KBM-7 (cell line): ENCODE measurements around the gene RALA.

Experiments used
- DNase-seq: peaks from one replicate; pipeline ENCODE4 v3.0.0-alpha.2; 2015
- in situ Hi-C: fragments of 300-500 bp; cut with MboI; formaldehyde crosslinking; loops from 2 replicates; pipeline ENCODE4 v1.14.3; 2020; ENCODE audit warnings: low sequenced_read_pairs, low pct_unique_long_range_greater_than_20kb, mixed read lengths

RALA gene

DNA sequence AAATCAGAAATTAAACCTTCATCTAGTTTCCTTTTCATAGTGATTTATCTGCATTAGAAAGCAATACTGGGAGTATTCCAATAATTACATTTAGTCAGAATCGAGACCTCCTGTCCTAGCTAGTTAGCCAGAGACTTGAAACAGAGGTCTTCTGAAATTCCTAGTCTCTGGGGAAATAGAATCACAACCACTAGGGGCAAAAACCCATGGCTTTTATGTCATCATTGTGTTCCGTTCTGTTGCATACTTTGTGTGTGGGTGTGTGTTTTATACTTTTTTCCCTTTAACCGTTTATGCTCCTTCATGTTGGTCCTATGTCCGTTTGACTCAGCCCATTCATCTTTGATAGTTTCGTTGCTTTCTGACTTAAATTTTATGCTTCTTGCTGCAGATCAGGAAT is 79.8 kb downstream of the RALA start:
- DNase-seq, result no peak

DNA sequence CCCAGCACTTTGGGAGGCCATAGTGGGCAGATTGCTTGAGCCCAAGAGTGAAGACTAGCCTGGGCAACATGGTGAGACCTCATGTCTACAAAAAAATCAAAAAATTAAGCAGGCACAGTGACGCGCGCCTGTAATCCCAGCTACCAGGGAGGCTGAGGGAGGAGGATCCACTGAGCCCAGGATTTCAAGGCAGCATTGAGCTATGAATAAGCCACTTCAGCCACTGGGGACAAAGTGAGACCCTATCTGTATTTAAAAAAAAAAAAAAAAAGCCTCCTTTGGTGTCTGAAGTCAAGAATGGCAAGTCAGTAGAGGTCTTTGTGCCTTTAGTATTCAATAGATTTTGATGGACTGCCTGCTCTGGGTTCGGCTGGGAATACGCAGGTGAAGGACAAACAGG is 85.7 kb downstream of the RALA start:
- in situ Hi-C loops, result no loop called here
- DNase-seq, result no peak

More for the DNA sequence above, 79.8 kb downstream of the RALA start:
- in situ Hi-C loops, result no loop called here

DNA sequence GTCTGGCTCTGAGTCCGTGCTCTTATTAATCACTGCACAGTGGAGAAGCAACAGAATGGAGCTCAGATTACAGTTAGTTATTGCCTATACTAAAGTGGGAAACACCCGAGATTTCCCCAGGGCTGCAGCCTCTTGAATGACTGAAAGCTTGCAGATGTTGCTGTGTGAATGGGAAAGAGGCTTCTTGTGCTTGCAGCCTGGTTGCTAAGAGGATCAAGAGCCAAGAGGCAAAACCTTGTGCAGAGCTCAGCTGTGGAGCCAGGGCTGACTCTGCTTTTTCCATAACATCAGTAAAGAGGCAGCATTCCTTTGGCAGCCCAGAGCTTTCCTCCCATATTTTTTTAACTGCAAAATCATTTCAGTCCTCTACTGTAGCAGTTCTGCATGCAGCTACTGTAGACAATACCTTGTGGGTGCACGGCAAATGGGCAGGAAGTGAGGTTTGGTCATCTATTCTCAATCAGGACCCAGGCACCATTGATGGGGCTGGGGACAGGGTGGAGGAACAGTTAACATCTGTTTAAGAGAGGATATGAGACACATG is 86.5 kb downstream of the RALA start:
- in situ Hi-C loops, result no loop called here
- no peak for DNase-seq

DNA sequence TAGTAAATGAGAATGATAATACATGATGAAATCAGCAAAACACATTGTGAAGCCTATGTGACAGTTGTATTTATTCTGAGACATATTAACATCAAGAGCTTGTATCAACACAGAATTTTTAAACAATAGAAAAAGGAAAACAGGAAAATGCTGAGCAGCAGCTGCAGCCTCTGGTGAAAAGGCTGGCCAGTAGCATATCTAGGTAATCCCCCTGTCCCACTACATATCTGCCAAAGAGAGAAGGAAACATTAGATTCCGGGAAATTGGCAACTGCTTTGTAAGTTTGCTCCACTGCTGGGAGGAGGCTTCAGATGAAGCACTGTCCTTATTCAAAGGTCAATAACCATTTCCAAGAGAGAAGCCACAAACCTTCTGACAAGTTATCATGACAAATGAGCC is 89.4 kb downstream of the RALA start:
- in situ Hi-C loops, result no loop called here
- DNase-seq, result no peak

DNA sequence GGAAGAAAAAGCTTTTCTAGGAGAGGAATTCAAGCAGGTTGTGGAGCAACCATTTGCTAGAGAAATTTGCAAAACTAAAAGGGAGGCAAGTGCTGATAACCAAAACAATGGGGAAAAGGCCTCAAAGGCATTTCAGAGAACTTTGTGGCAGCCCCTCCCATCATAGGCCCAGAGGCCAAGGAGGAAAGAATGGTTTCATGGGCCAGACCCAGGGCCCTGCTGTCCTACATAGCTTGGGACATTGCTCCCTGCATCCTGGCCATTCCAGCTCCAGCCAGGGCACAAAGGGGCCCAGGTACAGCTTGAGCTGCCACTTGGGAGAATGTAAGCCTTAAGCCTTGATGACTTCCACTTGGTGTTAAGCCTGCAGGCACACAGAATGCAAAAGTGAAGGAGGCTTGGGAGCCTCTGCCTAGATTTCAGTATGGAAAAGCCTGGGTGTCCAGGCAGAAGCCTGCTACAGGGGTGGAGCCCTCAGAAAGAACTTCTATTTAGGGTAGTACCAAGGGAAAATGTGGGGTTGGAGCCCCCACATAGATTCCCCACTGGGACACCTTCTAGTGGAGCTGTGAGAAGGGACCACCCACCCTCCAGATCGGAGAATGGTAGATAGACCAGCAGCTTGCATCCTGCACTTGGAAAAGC is 91.2 kb downstream of the RALA start:
- in situ Hi-C loops, result no loop called here

DNA sequence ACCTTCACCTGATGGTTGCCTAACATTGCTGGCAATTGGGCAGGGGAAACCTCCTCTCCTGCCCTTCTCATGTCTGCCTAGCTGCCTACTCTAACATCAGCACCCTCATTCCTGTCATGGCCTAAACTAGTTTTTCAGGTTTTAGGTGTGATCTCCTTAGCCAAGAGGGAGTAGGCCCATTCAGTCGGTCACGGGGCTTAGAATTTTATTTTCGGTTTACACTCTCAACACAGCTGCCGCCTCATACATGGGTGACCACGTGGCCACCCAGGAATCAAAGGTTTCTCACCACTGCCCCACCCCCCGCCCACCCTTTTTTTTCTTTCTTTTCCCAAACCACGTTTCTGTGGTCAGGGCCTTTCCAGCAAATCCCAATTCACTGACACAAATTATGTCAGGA is 97.2 kb downstream of the RALA start:
- no peak for DNase-seq
- in situ Hi-C loops, result no loop called here

More for the DNA sequence above, 91.2 kb downstream of the RALA start:
- DNase-seq, result no peak

DNA sequence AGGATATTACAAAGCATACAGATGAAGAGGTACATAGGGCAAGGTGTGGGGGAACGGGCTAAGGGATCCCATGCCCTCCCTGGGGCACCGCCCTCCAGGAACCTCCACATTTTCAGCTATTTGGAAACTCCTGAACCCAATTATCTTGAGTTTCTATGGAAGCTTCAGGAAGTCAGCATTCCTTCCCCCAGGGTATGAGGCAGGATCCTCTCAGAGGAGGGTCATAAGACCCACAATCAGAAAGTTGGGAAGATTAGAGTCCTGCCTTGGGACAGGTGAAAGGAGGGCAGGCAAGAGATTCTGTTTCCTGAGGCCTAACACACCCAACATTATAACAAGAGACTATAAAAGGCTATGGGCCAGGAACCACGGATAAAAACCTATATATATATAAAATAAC is 98.0 kb downstream of the RALA start:
- no peak for DNase-seq
- in situ Hi-C loops, result no loop called here

DNA sequence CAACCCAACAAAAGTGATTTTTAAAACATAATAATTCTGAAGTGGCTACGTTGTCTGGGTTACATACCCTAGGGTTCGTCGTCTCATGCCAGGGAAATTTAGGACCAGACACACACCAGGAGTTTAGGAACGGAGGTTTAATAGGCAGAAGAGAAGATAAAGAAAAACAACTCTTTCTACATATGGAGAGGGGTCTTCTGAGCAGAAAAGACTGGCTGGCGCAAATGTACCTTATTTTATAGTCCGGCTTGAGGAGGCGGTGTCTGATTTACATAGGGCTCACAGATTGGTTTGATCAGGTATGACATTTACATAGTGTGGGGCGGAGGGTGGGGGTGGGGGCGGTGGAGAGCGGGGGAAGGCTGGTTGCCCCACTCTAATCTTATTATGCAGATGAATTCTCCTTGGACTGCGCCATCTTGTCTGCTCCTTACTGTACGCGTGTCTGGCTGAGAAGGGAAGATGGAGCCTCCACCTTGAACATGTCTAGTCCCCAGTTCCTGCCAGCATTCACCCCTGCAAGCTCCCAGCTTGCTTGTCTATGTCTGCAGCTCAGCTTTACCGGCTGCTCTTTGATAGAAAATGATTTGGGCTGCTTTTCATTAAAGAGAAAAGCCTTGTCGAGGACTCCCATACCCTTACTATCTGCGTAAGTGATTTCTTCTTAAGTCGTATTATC is 98.7 kb downstream of the RALA start:
- no peak for DNase-seq
- in situ Hi-C loops, result no loop called here

DNA sequence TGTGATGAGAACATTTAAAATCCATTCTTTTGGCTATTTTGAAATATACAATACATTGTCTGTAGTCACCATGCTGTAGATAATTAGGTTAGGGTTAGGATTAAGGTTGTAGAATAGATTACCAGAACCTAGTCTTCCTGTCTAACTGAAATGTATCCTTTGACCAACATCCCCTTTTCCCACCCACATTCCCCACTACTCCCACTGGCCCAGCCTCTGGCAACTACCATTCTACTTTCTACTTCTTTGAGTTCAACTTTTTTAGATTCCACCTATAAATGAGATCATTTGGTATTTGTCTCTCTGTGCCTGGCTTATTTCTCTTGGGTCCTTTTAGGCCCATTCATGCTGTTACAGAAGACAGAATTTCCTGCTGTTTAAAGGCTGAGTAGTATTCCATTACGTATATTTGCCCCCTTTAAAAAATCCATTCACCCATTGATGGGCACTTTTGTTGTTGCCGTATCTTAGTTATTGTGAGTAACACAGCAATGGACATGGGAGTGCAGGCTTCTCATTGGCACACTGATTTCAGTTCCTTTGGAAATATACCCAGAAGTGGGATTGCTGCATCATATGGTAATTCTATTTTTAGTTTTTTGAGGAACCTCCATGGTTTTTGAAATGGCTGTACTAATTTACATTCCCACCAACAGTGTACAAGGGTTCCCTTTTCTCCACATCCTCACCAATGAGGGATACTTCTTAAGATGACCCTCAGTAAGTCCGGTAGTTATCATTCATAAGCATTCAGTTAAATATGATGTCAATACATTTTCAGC is 104.0 kb downstream of the RALA start:
- in situ Hi-C loops, result loop anchor here (25.0 kb wide), 1 partner anchor 140 kb away; no protein-coding TSS in a partner anchor
- no peak for DNase-seq

DNA sequence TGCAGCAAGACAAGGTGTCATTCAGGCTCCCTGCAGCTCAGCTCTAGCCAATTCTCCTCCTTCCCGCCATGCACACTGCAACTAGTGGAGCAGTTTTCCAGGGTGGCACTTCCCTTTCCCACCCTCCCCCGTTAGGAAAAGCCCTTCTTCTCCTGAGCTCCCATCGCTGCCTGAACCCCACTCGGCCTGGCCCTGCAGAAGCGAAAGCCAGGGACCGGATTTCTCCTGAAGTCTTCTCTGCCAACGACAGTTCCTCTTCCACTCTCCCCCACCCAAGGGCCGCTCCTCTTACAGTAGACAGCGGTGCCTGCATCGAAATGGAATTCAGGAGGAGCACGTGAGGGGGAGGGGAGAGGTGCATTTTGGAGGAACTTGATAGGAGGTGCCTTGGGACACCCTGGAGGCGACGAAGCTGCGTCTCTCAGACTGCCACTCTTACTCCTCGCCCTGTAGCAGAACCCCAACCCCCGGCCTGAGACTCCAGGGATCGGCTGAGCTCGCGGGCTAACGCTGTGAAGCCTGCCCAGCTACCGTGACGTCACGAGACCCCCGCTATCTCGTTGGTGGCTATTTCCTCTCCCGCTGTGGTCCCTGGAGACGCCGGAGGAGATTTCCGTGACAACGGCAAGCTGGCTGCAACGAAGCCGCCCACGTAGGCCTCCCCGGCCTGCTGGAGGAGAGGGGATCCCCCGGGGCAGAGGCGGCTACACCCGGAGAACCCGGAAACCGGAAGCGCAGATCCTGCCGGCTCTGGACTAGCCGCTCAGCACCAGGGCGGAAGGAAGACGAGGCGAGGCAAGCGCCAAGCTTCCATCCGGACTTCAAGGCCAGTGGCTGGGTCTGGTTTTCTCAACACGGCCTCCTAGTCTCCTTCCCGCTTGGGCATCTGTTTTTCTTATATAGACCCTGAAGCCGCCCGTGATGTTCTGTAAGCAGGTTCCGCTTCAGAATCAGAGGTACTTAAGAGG is 109.7 kb downstream of the RALA start:
- DNase-seq, result peak; percentile 96
- in situ Hi-C loops, result loop anchor here (25.0 kb wide), 1 partner anchor 146 kb away; no protein-coding TSS in a partner anchor

DNA sequence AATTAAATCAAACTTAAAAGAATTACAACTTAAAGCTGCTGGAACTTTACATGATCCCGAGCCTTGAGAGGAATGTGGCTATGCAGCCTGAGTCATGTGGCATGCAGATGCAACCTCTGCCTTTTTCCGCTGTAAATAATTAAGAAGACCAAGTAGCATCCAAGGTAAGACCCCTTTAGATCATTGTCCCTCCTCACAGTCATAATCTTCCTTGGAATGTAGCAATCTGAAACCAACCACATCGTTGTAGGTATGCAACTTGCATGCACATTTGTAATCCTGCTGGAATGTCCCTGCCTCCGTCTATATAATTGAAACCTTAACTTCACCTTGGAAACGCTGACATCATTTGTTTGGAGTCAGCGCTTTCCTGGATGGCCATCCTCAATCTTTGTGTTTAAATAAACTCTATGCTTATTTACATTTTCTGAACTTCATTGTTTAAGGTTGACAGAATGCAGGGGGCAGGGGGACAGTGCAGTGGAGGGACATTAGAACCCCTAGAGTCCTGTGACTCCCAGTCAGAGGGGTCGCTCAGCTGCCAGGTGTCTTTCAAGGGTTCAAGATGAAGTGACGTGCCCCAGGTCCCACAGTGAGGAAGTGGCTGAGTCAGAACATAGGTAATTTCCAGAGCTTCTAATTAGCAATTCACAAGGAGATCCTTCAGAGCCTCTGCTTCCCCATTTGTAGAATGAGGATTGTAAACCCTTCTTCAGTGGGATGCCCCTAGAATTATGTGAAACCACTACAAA is 110.7 kb downstream of the RALA start:
- in situ Hi-C loops, result loop anchor here (25.0 kb wide), 1 partner anchor 147 kb away; no protein-coding TSS in a partner anchor
- DNase-seq, result no peak

DNA sequence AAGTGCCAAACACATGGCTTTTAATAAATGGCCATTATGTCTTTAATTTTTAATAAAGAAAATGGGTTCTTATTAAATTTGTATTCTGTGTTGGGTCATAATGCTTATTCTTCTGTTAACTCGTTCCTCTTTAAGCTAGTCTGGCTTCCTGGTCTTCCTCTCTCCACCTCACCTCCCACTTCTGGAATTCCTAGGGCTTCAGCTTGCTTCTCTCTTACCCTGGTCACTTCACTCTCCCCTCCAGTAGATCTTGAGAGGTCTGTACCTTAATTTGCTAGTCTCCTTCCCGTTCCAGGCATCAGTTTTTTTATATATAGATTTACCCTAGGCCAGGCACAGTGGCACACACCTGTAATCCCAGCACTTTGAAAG is 111.2 kb downstream of the RALA start:
- no peak for DNase-seq
- in situ Hi-C loops, result loop anchor here (25.0 kb wide), 1 partner anchor 147 kb away; no protein-coding TSS in a partner anchor

DNA sequence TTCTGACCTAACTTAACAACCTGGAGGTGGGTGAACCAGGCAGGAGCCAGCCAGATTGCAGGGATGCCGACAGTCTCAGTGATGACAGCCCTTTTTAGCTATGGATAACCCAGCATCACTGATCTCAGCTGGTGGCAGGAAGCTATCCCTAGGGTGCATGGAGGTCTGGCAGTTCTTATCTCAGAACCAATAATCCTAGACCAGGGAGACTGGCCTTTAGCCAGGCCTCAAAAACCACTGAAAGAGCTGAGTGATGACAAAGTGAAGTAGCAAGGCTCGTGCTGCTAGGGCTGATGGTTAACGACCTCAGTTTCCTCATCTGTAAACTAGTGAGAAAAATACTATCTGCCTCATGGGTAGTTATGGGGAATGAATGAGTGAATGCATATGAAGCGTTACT is 112.5 kb downstream of the RALA start:
- peak; percentile 63 for DNase-seq

DNA sequence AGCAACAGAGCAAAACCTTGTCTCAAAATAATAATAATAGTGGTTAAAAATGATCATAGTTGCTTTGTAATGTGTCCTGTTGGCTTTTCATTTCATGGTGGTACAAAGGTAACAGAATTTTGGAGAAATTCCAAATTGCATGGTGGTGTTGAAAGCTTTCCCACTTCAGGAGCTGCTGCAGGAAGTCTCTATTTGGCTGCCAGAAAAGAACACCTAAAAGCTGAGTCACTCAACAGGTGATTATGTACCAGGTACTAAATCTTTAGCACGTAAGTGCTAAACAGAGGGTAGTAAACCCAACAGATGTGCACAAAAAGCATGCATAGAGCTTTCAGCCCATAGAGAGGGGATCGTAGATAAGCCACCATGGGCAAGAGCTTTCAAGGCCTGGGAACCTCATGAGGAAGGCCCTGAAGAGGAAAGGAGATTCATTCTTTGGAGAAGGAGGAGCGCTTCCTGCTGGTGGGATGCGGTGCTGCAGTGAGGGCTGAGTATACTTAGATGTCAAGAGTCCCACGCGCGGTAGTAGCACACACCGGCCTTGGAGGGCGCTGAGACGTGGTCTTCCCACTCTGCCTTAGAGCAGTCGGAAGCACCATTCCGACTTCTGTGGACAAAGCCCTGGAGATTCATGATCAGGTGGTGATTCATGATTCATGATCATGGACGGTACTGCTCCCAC is 118.7 kb downstream of the RALA start:
- in situ Hi-C loops, result loop anchor here (25.0 kb wide), 1 partner anchor 155 kb away; no protein-coding TSS in a partner anchor
- peak; percentile 78 for DNase-seq

More for the DNA sequence above, 112.5 kb downstream of the RALA start:
- in situ Hi-C loops, result loop anchor here (25.0 kb wide), 1 partner anchor 149 kb away; no protein-coding TSS in a partner anchor

DNA sequence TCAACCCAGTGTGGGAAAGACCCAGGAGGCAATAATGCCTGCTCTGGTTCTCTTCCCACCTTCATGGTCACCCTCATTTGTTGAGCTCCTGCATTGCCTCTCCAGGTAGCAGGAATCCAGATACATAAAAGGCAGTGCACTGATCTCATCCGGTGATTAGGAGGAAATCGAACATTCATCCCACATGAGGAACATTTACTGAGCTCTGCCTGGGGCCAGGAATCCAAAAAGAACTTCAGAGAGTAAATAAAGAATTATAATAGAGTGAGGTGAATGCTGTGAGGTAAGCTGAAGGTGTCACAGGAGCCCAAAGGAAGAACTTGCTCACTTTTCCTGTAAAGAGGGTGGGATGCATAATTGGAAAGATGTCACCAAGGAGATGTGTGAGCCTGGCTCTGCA is 121.2 kb downstream of the RALA start:
- in situ Hi-C loops, result loop anchor here (25.0 kb wide), 1 partner anchor 157 kb away; no protein-coding TSS in a partner anchor
- no peak for DNase-seq

DNA sequence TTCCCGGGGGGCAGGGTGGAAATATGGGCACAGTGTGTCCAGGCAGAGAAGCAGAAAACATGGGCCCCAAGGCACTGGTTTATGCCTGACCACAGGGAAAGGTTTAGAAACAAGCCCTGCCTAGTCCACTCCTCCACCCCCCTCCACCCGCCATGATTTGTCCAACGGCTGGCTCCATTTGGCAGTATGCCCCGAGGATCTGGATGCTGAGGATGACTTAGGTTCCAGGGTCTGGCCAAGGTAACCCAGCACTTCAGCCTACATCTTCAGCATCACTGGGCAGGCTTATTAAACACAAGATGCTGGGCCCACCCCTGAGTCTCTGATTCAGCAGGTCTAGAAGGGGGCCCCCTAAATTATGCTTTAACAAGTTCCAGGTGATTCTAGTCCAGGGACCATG is 121.9 kb downstream of the RALA start:
- in situ Hi-C loops, result loop anchor here (25.0 kb wide), 1 partner anchor 158 kb away; no protein-coding TSS in a partner anchor
- DNase-seq, result no peak
